NCI-H1105 treated with DMSO at 0.1 percent for 48 hours (cell line): ENCODE measurements around the gene OSGIN1.
A peak's percentile ranks its signal among the peaks of the same experiment; 100 is the strongest.

Experiments used
- DNase-seq: peaks from one replicate; lab custom pipeline; 2025; lab: John Stamatoyannopoulos, UW

Gene OSGIN1

DNA sequence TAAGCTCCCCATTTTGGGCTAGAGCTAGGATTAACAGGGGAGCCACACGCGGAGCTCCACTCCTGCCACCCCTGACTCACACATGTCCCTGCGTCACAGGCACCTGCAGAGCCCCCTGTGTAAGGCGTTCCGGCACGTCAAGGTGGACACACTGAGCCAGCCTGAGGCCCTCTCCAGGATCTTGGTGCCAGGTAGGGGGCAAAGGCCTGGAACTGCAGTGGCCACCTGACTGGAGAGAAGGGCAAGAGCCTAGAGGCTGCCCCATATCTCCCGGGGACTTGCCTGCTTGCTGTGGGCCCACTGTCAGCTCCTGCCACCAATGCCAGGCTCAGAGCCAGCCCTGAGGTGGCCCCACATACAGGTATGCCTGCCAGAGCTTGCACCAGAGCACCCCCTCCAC is 48.7 kb downstream of the OSGIN1 start:
- DNase-seq = no peak

DNA sequence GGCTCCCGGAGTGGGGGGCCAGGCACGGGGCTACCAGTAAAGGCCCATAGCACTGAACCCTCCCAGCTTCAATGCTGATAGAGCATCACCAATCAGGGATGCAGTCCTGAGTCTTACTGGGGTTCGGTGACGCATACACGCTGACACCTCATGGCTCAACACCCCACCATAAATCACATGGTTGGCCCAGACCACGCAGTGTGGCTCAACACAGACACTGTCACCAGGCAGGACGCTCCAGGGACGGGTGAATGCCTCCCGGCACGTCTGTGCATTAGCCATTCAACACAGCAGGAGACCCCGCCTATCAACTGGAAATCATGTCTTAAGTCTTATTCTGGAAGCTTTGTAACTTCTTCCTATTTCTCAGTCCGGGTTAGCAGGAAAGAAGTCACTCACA is 50.0 kb downstream of the OSGIN1 start:
- no peak for DNase-seq

DNA sequence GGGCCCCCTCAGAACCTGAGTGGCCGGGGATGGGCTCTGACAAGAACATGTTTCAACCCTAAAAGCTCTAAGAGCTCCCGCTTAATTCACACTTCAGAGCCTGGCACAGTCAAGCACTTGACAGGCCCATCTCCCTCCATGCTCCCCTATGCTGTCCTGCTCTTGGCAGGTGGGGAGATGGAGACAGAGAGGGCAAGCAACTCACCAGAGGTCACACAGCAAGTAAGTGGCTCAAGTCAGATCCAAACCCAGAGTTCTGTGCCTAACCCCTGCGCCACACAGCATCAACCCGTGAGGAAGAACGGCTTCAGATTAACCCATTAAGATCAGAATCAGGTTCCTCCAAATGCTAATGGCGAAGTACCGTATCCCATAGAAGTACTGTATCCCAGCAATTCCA is 51.4 kb downstream of the OSGIN1 start:
- DNase-seq = no peak

GRCh38 chr16:84005391-84005790 is 52.4 kb downstream of the OSGIN1 start:
- no peak for DNase-seq

GRCh38 chr16:84007520-84007919 is 54.5 kb downstream of the OSGIN1 start:
- no peak for DNase-seq

DNA sequence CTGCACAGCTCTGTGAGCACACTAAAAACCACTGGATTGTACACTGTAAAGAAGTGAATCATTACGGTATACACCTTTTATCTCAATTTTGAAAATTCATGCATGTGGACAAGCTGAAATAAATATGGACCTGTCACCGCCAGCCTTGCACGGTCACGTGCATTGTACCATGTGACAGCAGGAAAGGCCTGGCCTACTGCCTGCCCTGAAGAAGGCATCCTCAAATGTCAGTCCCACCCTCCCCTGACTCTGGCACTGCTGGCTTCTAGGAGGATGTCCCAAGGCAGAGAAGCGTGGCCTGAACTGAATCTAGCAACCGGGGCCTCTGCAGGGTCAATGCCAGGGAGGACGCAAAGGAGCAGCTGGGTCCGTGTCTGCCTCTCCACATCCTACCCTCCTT is 54.9 kb downstream of the OSGIN1 start:
- DNase-seq = no peak

DNA sequence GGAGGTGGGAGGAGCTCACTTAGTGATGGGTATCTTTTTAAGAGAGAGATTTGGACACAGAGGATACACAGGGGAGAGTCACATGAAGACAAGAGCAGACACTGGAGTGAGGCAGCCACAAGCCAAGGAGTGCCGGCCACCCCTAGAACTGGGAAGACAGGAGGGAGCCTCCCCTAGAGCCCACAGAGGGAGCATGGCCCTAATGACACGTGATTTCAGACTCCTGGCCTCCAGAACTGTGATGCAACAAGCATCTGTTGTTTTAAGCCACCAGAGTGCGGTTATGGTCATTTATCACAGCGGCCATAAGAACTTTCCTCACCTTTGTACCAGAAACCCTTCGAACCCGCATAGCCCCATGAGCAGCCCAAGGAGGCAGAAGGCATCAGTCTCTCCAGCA is 56.2 kb downstream of the OSGIN1 start:
- no peak for DNase-seq

DNA sequence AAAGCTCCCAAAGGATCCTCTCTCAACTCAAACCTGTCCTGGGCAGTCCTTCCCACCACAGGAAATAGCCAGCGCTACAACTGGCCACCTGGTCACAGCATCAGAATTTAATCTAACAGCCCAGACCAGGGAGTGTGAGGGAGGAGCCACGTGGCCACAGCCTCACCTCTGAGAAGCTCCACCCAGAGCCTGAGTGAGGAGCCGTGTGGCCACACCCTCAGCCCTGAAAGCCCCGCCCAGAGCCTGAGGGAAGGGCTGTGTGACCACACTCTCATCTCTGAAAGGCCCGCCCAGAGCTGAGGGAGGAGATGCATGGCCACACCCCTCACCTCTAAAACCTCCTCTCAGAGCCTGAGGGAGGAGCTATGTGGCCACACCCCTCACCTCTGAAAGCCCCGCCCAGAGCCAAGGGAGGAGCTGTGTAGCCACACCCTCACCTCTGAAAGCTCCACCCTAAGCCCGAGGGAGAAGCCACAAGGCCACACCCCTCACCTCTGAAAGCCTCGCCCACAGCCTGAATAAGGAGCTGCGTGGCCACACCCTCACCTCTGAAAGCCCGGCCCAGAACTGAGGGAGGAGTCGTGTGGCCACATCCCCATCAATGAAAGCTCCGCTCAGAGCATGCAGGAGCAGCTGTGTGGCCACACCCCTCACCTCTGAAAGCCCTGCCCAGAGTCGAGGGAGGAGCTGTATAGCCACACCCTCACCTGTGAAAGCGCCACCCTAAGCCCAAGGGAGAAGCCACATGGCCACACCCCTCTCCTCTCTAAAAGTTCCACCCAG is 60.9 kb downstream of the OSGIN1 start:
- peak; percentile 0 for DNase-seq

- no peak for DNase-seq
These were observed 61.7 kb downstream of the OSGIN1 start for GRCh38 chr16:84014570-84015327.

DNA sequence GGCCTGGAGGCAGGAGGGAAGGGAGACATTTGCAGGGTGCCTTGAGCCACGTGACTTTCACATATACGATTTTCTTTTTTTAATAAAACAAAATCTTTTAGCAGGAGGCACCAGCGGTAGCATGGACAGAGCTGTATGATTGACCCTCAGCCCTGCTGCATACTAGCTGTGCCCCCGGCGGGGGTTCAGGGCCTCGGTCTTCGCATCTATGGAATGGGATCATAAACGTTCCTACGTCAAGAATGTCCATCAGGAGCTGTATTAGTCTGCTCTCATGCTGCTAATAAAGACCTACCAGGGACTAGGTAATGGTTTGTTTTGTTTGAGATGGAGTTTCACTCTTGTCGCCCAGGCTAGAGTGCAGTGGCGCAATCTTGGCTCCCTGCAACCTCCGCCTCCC is 62.4 kb downstream of the OSGIN1 start:
- no peak for DNase-seq
